NCI-H2227 treated with DMSO at 0.1 percent for 48 hours (cell line): ENCODE data around the gene GLIS1.

Experiments
- DNase-seq: peaks from one replicate; lab custom pipeline; 2025; lab: John Stamatoyannopoulos, UW

The GLIS1 gene

GRCh38 chr1:53548031-53548491 is 190.9 kb downstream of the GLIS1 start:
- no peak for DNase-seq

GRCh38 chr1:53547231-53547790 is 191.7 kb downstream of the GLIS1 start:
- no peak for DNase-seq

- no peak for DNase-seq
These were observed 192.4 kb downstream of the GLIS1 start for GRCh38 chr1:53546409-53547155.

GRCh38 chr1:53545663-53546408 is 193.1 kb downstream of the GLIS1 start:
- DNase-seq, result no peak

GRCh38 chr1:53544728-53545515 is 194.0 kb downstream of the GLIS1 start:
- DNase-seq, result no peak

- no peak for DNase-seq
These were observed 194.9 kb downstream of the GLIS1 start for GRCh38 chr1:53543778-53544695.

GRCh38 chr1:53543130-53543777 is 195.7 kb downstream of the GLIS1 start:
- DNase-seq, result no peak

- DNase-seq, result no peak
These were observed 196.4 kb downstream of the GLIS1 start for GRCh38 chr1:53542551-53542950.

- no peak for DNase-seq
These were observed 197.0 kb downstream of the GLIS1 start for GRCh38 chr1:53541761-53542550.

- no peak for DNase-seq
These were observed 197.7 kb downstream of the GLIS1 start for GRCh38 chr1:53541263-53541625.

GRCh38 chr1:53540604-53541262 is 198.2 kb downstream of the GLIS1 start:
- DNase-seq, result no peak

GRCh38 chr1:53539711-53540603 is 199.0 kb downstream of the GLIS1 start:
- no peak for DNase-seq

- no peak for DNase-seq
These were observed 199.7 kb downstream of the GLIS1 start for GRCh38 chr1:53539226-53539625.

GRCh38 chr1:53536606-53537005 is 202.4 kb downstream of the GLIS1 start:
- DNase-seq, result no peak

- DNase-seq, result no peak
These were observed 203.1 kb downstream of the GLIS1 start for GRCh38 chr1:53535846-53536245.

- DNase-seq, result no peak
These were observed 203.7 kb downstream of the GLIS1 start for GRCh38 chr1:53535226-53535625.

- no peak for DNase-seq
These were observed 206.1 kb downstream of the GLIS1 start for GRCh38 chr1:53532912-53533311.

GRCh38 chr1:53532377-53532776 is 206.6 kb downstream of the GLIS1 start:
- DNase-seq, result no peak
